Left lung (tissue), 10 donors: ENCODE measurements around the gene RBM17. TPM values are rescaled to one million over a fixed set of nuclear protein-coding genes. Genes with fewer than 3 reads are reported as not detected.
"Not testable (repeated sequence)": the region's sequence is repeated elsewhere in the genome, so short reads cannot be mapped to it uniquely, and the experiment has no call there.

ENCODE experiments used
- ATAC-seq: fragments of 200-7000 bp; cut with Tn5 transposase; one replicate; pipeline ENCODE4 v1.9.1; 2020; ENCODE audit warnings: moderate library complexity
- DNase-seq, 4 donors: peaks; one replicate each; pipeline ENCODE4 v3.0.0-alpha.2; 2013 to 2020
- H3K27ac ChIP-seq, 2 donors: fragments of 200-600 bp; sonication (generic) in 1 of 2; one replicate each; pipeline versions ENCODE4 v1.5.0 to v1.8.0; 2020 to 2021
- H3K27me3 ChIP-seq, 2 donors: fragments of 200-600 bp; sonication (generic) in 1 of 2; one replicate each; pipeline versions ENCODE4 v1.5.0 to v1.8.0; 2020 to 2021
- H3K36me3 ChIP-seq, 2 donors: fragments of 200-600 bp; sonication (generic) in 1 of 2; one replicate each; pipeline versions ENCODE4 v1.5.0 to v1.8.0; 2020 to 2021
- H3K4me1 ChIP-seq, 2 donors: fragments of 200-600 bp; one replicate each; pipeline ENCODE4 v1.8.0; 2021
- H3K4me3 ChIP-seq, 2 donors: fragments of 200-600 bp; sonication (generic) in 1 of 2; one replicate each; pipeline versions ENCODE4 v1.5.0 to v1.8.0; 2020 to 2021; ENCODE audit warnings: mild to moderate bottlenecking in 1 of 2
- H3K9me3 ChIP-seq, 2 donors: fragments of 200-600 bp; sonication (generic) in 1 of 2; one replicate each; pipeline versions ENCODE4 v1.5.0 to v1.8.0; 2020 to 2021
- intact Hi-C, 2 donors: fragments of 100-400 bp; cut with DNase I; formaldehyde crosslinking; loops; one replicate each; pipeline versions ENCODE4 v1.11.2 to v1.14.2; 2022
- microRNA-seq, 2 donors: library from miRNA; unstranded; fragments of <30 nt; microRNA quantifications; one replicate each; pipeline ENCODE4, GENCODE V29; 2019
- polyA plus RNA-seq, 6 donors: library from polyadenylated mRNA; unstranded; fragments of 120-200 nt; gene quantifications; one replicate each; pipeline ENCODE4 v1.2.1, GENCODE V29; 2013; ENCODE audit not compliant: insufficient read length in 6 of 6
- total RNA-seq, 2 donors: library from RNA; stranded (reverse); fragmentation: NEBNext Ultra II Directional; extraction: Animal tissue kit (Norgen Biotek cat#: 25700); gene quantifications; one replicate each; pipeline ENCODE4 v1.2.1, GENCODE V29; 2021
- TF ChIP-seq, protein P1 (sequence below), 2 donors: fragments of 200-600 bp; sonication (generic) in 1 of 2; IDR thresholded peaks; one replicate each; pipeline versions ENCODE4 v1.5.0 to v1.8.0; 2021; ENCODE audit warnings: antibody characterized with exemption in 2 of 2
- donor health status: DM: no; HTN: yes; CAD: no.
- donor health status: DM: no; HTN: no; CAD: no.

Gene RBM17
- total and polyA plus RNA-seq, 8 donors, result 63.2 to 215 (median 185) TPM

DNA sequence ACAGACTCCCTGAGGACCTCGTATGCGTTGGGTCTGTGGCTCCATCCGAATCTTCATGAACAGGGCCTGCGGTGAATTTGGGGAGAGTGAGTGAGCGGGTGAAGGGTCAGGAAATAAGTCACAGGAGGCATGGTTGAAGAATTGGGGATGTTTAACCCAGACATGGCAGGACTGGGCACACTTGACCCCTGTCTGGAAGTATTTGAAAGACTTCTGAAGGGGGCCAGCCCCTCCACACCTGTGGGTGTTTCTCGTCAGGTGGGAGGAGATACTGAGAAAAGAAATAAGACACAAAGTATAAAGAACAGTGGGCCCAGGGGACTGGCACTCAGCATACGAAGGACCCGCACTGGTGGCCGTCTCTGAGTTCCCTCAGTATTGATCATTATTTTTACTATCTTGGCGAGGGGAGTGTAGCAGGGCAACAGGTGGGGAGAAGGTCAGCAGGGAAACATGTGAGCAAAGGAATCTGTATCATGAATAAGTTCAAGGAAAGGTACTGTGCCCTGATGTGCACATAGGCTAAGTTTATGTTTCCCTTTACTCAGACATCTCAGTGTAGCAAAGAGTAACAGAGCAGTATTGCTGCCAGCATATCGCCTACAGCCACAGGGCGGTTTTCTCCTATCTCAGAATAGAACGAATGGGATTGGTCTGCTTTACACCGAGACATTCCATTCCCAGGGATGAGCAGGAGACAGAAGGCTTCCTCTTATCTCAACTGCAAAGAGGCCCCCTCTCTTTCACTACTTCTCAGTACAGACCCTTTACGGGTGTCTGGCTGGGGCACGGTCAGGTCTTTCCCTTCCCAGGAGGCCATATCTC is 75.6 kb downstream of the RBM17 start:
- TF ChIP-seq, protein P1, sequence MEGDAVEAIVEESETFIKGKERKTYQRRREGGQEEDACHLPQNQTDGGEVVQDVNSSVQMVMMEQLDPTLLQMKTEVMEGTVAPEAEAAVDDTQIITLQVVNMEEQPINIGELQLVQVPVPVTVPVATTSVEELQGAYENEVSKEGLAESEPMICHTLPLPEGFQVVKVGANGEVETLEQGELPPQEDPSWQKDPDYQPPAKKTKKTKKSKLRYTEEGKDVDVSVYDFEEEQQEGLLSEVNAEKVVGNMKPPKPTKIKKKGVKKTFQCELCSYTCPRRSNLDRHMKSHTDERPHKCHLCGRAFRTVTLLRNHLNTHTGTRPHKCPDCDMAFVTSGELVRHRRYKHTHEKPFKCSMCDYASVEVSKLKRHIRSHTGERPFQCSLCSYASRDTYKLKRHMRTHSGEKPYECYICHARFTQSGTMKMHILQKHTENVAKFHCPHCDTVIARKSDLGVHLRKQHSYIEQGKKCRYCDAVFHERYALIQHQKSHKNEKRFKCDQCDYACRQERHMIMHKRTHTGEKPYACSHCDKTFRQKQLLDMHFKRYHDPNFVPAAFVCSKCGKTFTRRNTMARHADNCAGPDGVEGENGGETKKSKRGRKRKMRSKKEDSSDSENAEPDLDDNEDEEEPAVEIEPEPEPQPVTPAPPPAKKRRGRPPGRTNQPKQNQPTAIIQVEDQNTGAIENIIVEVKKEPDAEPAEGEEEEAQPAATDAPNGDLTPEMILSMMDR (IDR thresholded peaks at IDR 0.05), result no peak
- ATAC-seq (no peak), DNase-seq (peak in 1 of 4 donors; percentile 17)
- H3K4me1 ChIP-seq, result peaks cover 15 to 63% of the 10 kb centered on the region in 2 donors
- intact Hi-C loops, result no loop called here
- no peaks in the 10 kb centered on the region for H3K9me3 ChIP-seq
- H3K27ac ChIP-seq, result peak overlapping the region; percentile 85 to 96
- peak overlapping the region; percentile 62 to 77 for H3K4me3 ChIP-seq
- H3K27me3 ChIP-seq, result no peaks in the 10 kb centered on the region
- peaks cover 0 to 13% of the 10 kb centered on the region in 2 donors for H3K36me3 ChIP-seq

GRCh38 chr10:6165221-6165725 is 76.4 kb downstream of the RBM17 start:
- peaks cover 15 to 71% of the 10 kb centered on the region in 2 donors for H3K4me1 ChIP-seq
- H3K4me3 ChIP-seq, result no peak overlapping the region
- no peaks in the 10 kb centered on the region for H3K27me3 ChIP-seq
- intact Hi-C loops, result no loop called here
- no peaks in the 10 kb centered on the region for H3K9me3 ChIP-seq
- ATAC-seq, result no peak
- peaks cover 0 to 13% of the 10 kb centered on the region in 2 donors for H3K36me3 ChIP-seq
- H3K27ac ChIP-seq, result peak overlapping the region in 1 of 2 donors; percentile 96
- no peak for DNase-seq
- TF ChIP-seq, protein P1 (IDR thresholded peaks at IDR 0.05), result no peak

DNA sequence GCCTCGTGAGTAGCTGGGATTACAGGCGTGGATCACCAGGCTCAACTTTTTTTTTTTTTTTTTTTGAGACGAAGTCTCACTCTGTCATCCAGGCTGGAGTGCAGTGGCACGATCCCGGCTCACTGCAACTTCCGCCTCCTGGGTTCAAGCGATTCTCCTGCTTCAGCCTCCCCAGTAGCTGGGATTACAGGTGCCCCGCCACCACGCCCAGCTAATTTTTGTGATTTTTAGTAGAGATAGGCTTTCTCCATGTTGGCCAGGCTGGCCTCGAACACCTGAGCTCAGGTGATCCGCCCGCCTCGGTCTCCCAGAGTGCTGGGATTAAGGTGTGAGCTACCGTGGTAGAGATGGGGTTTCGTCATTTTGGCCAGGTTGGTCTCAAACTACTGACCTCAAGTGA is 77.1 kb downstream of the RBM17 start:
- DNase-seq, result peak in 1 of 4 donors; percentile 34
- H3K27ac ChIP-seq, H3K4me3 ChIP-seq, intact Hi-C loops, H3K27me3 ChIP-seq, H3K9me3 ChIP-seq, ATAC-seq: not testable (repeated sequence)
- Histone ChIP-seq H3K36me3 (peaks cover 0 to 13% of the 10 kb centered on the region in 2 donors), H3K4me1 (peaks cover 15 to 77% of the 10 kb centered on the region in 2 donors)

Small RNA genes lying within 50 kb of the gene (microRNA-seq; reads per million reads assigned to microRNA genes)
- gene MIR3155A, result 0 reads per million in 2 donors
- gene MIR3155B, result 0 reads per million in 2 donors

Other genes with a start within 250 kb of the RBM17 start
- 1 to 10 TPM; 4.4 to 4.5 TPM for gene ANKRD16, start 199.1 kb upstream of the RBM17 start, total RNA-seq
- gene ANKRD16, start 199.1 kb upstream of the RBM17 start, polyA plus RNA-seq, result 10 to 100 TPM; 10.6 to 13.0 (median 11.9) TPM
- gene FBH1, start 198.8 kb upstream of the RBM17 start, total RNA-seq, result 10 to 100 TPM; 74.7 to 77.4 TPM
- gene FBH1, start 198.8 kb upstream of the RBM17 start, polyA plus RNA-seq, result 10 to 100 TPM; 78.9 to 96.1 (median 88.1) TPM
- 10 to 100 TPM; 14.7 to 46.2 TPM for gene IL15RA, start 111.5 kb upstream of the RBM17 start, total RNA-seq
- gene IL15RA, start 111.5 kb upstream of the RBM17 start, polyA plus RNA-seq, result 1 to 10 TPM; 4.4 to 9.1 (median 6.3) TPM
- gene IL2RA, start 26.7 kb upstream of the RBM17 start, total RNA-seq, result 1 to 10 TPM; 1.7 to 4.1 TPM
- under 1 TPM; 0.11 to 0.48 (median 0.26) TPM for gene IL2RA, start 26.7 kb upstream of the RBM17 start, polyA plus RNA-seq
- gene PFKFB3, start 113.9 kb downstream of the RBM17 start, total RNA-seq, result 100 to 1,000 TPM in 1 of 2 donors, 10 to 100 TPM in 1; 41.8 to 120 TPM
- gene PFKFB3, start 113.9 kb downstream of the RBM17 start, polyA plus RNA-seq, result 10 to 100 TPM; 15.3 to 24.5 (median 21.8) TPM